A673 (cell line): ENCODE data around the gene STPG3.

Source experiments
- CTCF ChIP-seq: fragments of 300-800, 200-600 bp; sonication (generic); conservative IDR thresholded peaks from 2 replicates; pipeline ENCODE4 v1.5.1; 2017; ENCODE audit warnings: low read depth, mild to moderate bottlenecking, antibody characterized with exemption, low read length, moderate library complexity, mixed read lengths
- EZH2 ChIP-seq: fragments of 200-600 bp; sonication (generic); IDR thresholded peaks from 2 replicates; pipeline ENCODE4 v1.6.1; 2017; ENCODE audit warnings: borderline replicate concordance, low read depth, mild to moderate bottlenecking, mixed read lengths, antibody characterized with exemption, low read length; ENCODE audit not compliant: poor library complexity, severe bottlenecking

DNA sequence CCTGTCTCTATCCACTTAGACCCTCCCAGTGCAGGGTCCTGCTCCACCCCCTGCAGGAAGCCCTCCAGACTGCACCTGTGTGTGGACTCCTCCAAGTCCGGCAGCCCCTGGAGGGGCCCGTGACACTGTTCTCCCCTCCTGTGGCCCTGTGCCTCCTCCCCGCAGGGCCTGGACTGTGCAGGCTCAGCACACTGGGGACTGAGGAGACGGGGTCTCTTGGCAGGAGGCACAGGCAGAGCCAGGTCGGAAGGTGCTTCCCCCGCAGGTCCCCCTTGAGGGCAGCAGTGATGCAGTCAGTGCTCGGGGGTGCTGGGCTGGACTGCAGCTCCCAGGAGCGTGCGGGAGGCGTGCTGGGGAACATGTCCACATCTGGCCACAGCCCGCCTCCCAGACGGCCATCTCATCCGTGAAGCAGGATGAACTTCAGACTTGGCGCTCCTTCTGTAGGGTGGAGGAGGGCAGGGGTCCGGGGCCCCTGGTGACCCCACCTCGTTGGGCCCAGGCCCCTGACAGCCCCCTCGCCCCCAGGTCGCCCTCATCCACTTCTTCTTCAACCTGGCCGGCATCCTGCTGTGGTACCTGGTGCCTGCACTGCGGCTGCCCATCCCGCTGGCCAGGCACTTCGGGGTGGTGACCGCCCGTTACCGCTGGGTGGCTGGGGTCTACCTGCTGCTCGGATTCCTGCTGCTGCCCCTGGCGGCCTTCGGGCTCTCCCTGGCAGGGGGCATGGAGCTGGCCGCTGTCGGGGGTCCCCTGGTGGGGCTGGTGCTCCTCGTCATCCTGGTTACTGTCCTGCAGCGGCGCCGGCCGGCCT is 15.5 kb upstream of the STPG3 start:
- TF ChIP-seq CTCF (no peak), EZH2 (no peak)
